HUES48 (cell line): ENCODE results near the gene EMID1.

ENCODE experiments used
- H3K27ac ChIP-seq: one replicate; pipeline ENCODE4 v1.7.0; 2013; ENCODE audit warnings: low read depth, low read length, inconsistent platforms
- H3K27me3 ChIP-seq: 2 replicates; pipeline ENCODE4 v1.6.1; 2013; ENCODE audit warnings: mild to moderate bottlenecking, low read length; ENCODE audit not compliant: control insufficient read depth, insufficient read depth
- H3K36me3 ChIP-seq: 2 replicates; pipeline ENCODE4 v1.6.1; 2013; ENCODE audit warnings: low read length; ENCODE audit not compliant: control insufficient read depth, insufficient read depth
- H3K4me1 ChIP-seq: 2 replicates; pipeline ENCODE4 v1.6.1; 2013; ENCODE audit warnings: mild to moderate bottlenecking, low read length; ENCODE audit not compliant: control insufficient read depth, insufficient read depth
- H3K4me3 ChIP-seq: 2 replicates; pipeline ENCODE4 v1.5.1; 2013; ENCODE audit warnings: mild to moderate bottlenecking, low read depth, low read length
- H3K9ac ChIP-seq: 2 replicates; pipeline ENCODE4 v1.6.1; 2013; ENCODE audit warnings: mild to moderate bottlenecking, low read depth, low read length, moderate library complexity
- H3K9me3 ChIP-seq: 2 replicates; pipeline ENCODE4 v1.6.1; 2013; ENCODE audit warnings: low read length; ENCODE audit not compliant: control insufficient read depth, insufficient read depth

The EMID1 gene

DNA sequence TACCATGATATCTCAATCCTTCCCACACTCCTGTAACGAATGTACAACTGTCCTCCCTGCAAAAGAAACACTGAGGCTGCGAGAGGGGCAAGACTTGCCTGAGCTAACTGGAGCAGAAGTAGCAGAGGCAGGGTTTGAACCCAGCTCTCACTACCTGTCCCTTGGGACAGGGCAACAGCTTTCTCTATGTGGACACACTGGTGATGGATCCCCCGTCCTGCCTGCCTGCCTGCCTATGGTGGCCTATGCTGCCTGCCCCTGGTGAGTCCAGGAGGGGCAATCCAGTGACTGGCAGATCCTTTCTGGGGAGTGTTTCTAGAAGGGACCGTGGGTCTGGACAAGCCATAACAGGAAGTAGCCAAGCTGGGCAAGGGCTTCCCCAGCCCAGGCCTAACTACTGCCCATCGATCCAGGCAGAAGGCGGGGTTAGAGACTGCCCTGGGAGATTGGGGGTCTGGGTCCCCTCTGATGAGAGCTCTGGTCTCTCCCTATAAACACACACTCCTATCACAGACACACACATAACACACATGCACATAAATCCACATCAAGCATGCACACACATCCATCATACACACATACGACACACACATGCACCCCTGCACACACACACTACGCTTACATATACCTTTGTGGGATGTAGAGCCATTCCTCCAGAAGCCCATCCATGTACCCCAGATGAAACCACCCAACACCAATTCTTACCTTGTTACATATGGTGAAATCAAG is 1.1 kb upstream of the EMID1 start:
- no peak overlapping the region for H3K9ac ChIP-seq
- H3K4me3 ChIP-seq: no peak overlapping the region
- peaks cover 13% of the 10 kb centered on the region; the same call in 1 of the 2 replicates for H3K4me1 ChIP-seq
- H3K27ac ChIP-seq: no peak overlapping the region
- H3K9me3 ChIP-seq: no peaks in the 10 kb centered on the region
- H3K27me3 ChIP-seq: peaks cover 5% of the 10 kb centered on the region; the same call in 1 of the 2 replicates
- H3K36me3 ChIP-seq: no peaks in the 10 kb centered on the region

DNA sequence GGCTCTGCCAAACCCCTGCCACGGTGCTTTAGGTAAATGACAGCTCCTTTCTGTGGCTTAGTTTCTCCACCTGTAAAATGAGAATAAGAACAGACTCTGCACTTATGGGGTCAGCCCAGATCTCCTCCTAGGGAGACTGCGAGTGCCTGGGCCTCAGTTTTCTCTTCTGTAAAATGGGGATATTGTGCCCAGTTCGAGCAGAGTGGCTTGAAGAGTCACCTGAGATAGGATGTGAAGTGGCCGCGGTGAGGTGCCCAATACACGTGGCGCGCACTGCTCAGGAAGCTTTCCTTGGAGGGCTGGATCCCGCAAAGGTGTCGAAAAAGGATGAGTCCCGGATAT is 473 bp upstream of the EMID1 start:
- H3K27ac ChIP-seq: no peak overlapping the region
- peaks cover 13% of the 10 kb centered on the region; the same call in 1 of the 2 replicates for H3K4me1 ChIP-seq
- H3K36me3 ChIP-seq: no peaks in the 10 kb centered on the region
- no peaks in the 10 kb centered on the region for H3K9me3 ChIP-seq
- H3K4me3 ChIP-seq: peak overlapping the region; percentile 59
- no peak overlapping the region for H3K9ac ChIP-seq
- peaks cover 5% of the 10 kb centered on the region; the same call in 1 of the 2 replicates for H3K27me3 ChIP-seq

DNA sequence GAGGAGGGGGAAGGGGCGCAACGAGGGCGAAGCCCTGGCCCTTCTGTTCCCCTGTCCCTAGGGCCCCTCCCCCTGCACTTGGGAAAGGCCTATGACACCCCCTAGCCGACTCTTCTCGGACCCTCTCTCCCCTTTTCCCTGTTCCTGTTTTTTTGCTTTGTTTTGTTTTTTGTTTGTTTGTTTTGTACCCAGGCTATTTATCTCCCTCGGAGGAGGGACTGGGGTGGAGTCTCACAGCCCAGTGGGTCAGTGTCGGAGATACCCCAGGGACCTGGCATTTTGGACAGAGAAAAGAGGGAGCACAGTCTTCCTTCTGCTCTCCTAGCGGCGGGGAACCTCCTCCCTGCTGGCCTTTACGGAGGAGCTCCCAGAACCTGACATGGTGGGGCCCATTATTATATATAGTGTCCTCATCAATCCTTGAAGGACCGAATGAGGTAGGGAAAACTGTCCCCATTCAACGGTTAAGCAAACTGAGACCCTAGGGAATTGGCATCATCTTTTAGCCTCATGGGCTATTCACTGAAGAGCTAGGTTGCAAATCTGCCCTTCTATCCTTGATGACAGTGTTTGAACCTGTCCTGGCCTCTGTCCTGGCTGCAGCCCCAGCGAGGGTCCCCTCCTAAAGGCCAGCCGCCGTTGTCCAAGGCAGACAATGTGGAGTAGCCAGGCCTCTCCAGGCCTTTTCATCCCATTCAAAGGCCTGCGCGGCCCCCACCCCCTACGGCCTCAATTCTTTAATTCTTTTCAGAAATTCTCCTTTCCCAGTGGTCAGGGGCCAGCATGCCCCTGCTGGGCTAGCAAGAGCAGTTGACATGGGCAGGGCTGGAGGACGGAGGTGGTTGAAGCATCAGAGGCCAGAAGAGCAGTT is 911 bp downstream of the EMID1 start:
- Histone ChIP-seq H3K9ac (0 out of 2 replicates have a peak overlapping the region, but pooled peaks have one; percentile 50), H3K36me3 (no peaks in the 10 kb centered on the region), H3K27ac (no peak overlapping the region), H3K4me3 (peak overlapping the region; percentile 82), H3K27me3 (peaks cover 5% of the 10 kb centered on the region; the same call in 1 of the 2 replicates), H3K9me3 (no peaks in the 10 kb centered on the region), H3K4me1 (peaks cover 13% of the 10 kb centered on the region; the same call in 1 of the 2 replicates)

DNA sequence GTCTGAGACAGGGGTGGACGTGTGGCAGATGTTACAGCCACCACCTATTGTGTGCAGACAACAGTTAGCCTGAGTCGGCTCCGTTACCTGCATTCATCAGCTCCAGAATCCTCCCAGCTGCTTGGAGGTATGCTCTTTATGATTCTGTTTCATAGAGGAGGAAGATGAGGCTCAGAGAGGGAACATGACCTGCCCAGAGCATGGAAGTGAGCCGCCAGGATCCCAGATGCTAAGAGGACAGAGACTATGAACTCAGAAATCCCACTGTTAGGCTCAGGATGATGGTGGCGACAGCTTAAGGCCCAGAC is 1.5 kb downstream of the EMID1 start:
- Histone ChIP-seq H3K36me3 (no peaks in the 10 kb centered on the region), H3K9ac (no peak overlapping the region), H3K27me3 (peaks cover 5% of the 10 kb centered on the region; the same call in 1 of the 2 replicates), H3K27ac (no peak overlapping the region), H3K4me3 (no peak overlapping the region), H3K4me1 (peaks cover 12% of the 10 kb centered on the region; the same call in 1 of the 2 replicates), H3K9me3 (no peaks in the 10 kb centered on the region)

DNA sequence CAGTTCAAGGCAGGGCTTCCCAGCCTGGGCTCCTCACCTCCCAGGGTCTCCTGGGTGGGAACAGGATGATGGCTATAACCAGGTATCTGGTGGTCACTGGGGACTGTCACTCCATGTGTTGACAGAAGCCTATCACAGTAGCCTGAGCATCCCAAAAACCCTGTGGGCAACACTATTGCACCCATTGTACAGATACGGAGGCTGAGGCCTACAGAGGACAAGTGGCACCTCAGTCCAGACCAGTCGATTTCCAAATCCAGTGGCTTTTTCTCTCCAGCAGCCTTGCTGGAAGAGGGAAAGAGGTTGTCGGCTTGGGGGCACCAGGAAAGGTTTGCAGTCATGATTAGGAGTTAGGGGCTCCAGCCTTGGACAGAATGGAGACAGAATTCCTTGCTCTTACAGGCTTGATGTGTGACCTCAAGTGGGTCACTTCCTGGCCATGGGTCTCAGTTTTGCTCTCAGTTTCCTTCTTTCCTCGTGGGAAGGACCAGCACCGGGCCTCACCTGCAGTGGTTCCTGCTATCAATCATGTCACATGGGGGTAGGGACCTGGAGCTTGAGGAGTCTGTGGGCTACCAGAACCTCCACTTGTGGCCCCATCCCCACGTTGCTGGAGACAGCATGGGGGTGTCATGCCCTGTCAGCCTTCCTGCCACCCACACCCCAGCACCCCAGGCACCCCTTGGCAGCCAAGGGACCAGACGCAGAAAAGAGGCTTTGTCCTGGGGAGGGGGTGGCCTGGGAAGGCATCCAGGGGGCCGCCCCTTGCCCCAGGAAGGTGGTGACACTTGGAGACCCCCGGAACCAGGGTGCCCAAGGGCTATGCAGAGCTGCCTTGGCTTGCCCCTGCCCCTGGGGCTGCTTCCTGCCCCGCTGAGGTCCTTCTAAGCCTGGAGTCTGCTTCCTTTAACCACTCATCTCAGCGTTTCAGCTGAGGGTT is 2.1 kb downstream of the EMID1 start:
- H3K9me3 ChIP-seq: no peaks in the 10 kb centered on the region
- no peak overlapping the region for H3K27ac ChIP-seq
- no peak overlapping the region for H3K9ac ChIP-seq
- H3K27me3 ChIP-seq: peaks cover 5% of the 10 kb centered on the region; the same call in 1 of the 2 replicates
- H3K36me3 ChIP-seq: no peaks in the 10 kb centered on the region
- peaks cover 9% of the 10 kb centered on the region; the same call in 1 of the 2 replicates for H3K4me1 ChIP-seq
- H3K4me3 ChIP-seq: no peak overlapping the region

DNA sequence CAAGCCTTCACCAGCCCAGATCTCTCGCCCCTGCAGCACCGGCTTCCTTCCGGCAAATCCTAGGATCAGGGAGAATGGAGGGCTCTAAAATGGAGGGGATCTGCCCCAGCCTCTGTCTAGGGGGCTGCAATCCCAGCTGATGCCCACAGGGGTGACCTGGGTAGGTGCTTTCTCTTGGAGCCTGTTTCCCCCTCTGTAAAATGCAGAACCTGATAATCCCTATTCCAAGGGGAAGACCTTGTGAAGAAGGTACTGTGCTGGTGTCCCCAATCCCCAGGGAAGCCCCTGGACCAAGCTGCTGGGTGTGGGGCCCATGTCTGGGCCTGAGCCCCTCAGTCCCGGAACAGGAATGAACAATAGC is 2.8 kb downstream of the EMID1 start:
- no peak overlapping the region for H3K27ac ChIP-seq
- H3K36me3 ChIP-seq: no peaks in the 10 kb centered on the region
- H3K4me3 ChIP-seq: no peak overlapping the region
- peaks cover 9% of the 10 kb centered on the region; the same call in 1 of the 2 replicates for H3K4me1 ChIP-seq
- no peak overlapping the region for H3K9ac ChIP-seq
- H3K9me3 ChIP-seq: no peaks in the 10 kb centered on the region
- H3K27me3 ChIP-seq: peaks cover 5% of the 10 kb centered on the region; the same call in 1 of the 2 replicates

DNA sequence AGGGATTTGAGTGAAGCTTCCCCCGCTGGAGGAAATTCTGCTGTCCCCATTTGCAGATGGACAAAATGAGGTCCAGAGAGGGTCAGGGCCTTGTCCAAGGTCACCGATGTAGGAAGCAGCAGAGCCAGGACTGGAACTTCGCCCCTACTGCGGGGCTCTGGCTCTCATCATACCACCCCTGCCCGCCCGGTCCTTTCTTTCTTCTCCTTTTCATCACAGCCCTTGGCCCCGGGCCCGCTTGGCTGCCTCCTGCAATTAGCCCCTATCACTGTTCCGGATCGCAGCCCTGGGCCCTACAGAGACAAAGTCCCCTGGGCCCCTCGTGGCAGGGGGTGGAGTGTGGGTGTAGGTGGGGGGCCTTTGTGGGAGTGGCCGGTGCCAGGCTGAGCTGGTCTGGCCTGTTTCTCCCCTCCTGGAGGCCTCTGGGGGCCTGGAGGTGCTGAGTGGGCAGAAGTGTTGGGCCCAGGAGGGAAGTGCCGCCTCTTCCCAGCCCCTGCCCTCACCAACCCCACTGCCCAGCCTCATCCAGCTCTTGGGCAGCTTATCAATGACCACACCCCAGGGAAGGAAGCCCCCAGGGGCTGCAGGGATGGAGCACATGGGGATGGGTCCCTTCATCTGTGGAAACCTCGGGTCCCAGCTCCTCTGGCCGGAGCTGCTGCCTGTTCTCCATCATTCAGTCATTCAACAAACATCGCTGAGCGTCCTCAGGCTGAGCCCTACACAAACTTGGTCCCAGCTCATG is 3.4 kb downstream of the EMID1 start:
- Histone ChIP-seq H3K27me3 (peaks cover 5% of the 10 kb centered on the region; the same call in 1 of the 2 replicates), H3K36me3 (no peaks in the 10 kb centered on the region), H3K4me1 (peaks cover 9% of the 10 kb centered on the region; the same call in 1 of the 2 replicates), H3K9me3 (no peaks in the 10 kb centered on the region), H3K27ac (no peak overlapping the region), H3K9ac (no peak overlapping the region), H3K4me3 (no peak overlapping the region)

DNA sequence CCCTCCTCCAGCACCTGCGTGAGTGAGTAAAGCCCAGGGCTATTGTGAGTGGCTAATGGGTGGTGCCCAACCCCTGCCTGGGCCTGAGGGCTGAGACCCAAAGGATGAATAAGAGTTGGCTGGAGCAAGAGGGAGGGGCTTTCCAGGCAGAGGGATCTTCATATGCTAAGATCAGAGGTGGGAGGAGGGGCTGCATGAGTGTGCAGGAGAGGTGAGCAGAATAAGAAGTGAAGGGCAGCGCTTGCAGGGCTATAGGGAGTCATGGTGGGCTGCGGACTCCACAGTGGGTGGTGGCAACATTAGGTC is 3.9 kb downstream of the EMID1 start:
- peaks cover 5% of the 10 kb centered on the region; the same call in 1 of the 2 replicates for H3K27me3 ChIP-seq
- H3K36me3 ChIP-seq: no peaks in the 10 kb centered on the region
- no peak overlapping the region for H3K27ac ChIP-seq
- H3K9ac ChIP-seq: no peak overlapping the region
- no peaks in the 10 kb centered on the region for H3K9me3 ChIP-seq
- peaks cover 9% of the 10 kb centered on the region; the same call in 1 of the 2 replicates for H3K4me1 ChIP-seq
- no peak overlapping the region for H3K4me3 ChIP-seq

DNA sequence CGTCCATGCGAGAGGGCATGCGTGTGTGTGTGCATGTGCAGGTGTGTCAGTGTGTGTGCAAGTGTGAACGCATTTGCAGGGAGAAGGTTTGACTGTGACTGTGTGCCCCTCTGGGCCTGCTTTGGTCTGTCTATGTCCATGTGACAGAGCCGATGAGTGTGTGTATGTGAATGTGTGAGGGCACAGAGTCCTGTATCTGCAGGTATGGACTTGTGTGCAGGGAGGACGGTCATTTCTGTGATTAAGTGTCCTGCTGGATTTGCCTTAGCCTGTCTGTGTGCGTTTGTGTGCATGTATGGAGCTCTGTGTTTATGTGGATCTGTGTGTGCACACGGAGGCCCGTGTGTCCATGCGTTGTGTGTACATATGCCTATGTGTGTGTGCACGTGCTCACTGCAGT is 5.4 kb downstream of the EMID1 start:
- Histone ChIP-seq H3K36me3 (no peaks in the 10 kb centered on the region), H3K4me1 (peaks cover 9% of the 10 kb centered on the region; the same call in 1 of the 2 replicates), H3K9ac (no peak overlapping the region), H3K4me3 (no peak overlapping the region), H3K27ac (no peak overlapping the region), H3K9me3 (no peaks in the 10 kb centered on the region), H3K27me3 (no peaks in the 10 kb centered on the region)

DNA sequence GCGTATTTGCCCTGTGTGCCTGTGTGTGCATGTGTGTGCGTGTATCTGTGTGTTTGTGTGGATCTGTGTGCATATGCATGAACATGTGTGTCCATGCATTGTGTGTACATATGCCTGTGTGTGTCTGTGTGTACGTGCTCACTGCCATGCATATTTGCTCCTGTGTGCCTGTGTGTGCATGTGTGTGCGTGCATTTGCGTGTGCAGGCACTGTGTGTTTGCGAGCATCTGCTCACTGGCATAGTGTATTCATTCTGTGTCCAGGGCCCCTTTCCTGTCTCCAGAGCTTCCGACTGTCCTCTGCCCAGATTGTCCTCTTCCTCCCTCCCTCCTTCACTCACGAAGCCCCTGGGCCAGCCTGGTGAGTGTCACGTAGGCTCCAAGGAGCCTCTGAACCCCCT is 5.8 kb downstream of the EMID1 start:
- no peaks in the 10 kb centered on the region for H3K9me3 ChIP-seq
- H3K4me3 ChIP-seq: no peak overlapping the region
- H3K27ac ChIP-seq: no peak overlapping the region
- H3K4me1 ChIP-seq: peaks cover 6% of the 10 kb centered on the region; the same call in 1 of the 2 replicates
- H3K27me3 ChIP-seq: no peaks in the 10 kb centered on the region
- no peak overlapping the region for H3K9ac ChIP-seq
- H3K36me3 ChIP-seq: no peaks in the 10 kb centered on the region
